Stimulated activated naive CD4-positive, alpha-beta T cell treated with Interleukin-2 at 50 U/mL for 16 hours (primary cell): ENCODE data around the gene TDRD9.
"Not testable (repeated sequence)": the region's sequence is repeated elsewhere in the genome, so short reads cannot be mapped to it uniquely, and the experiment has no call there.

Experiments used
- DNase-seq: peaks from one replicate; lab custom pipeline; 2025; lab: John Stamatoyannopoulos, UW

TDRD9 gene

DNA sequence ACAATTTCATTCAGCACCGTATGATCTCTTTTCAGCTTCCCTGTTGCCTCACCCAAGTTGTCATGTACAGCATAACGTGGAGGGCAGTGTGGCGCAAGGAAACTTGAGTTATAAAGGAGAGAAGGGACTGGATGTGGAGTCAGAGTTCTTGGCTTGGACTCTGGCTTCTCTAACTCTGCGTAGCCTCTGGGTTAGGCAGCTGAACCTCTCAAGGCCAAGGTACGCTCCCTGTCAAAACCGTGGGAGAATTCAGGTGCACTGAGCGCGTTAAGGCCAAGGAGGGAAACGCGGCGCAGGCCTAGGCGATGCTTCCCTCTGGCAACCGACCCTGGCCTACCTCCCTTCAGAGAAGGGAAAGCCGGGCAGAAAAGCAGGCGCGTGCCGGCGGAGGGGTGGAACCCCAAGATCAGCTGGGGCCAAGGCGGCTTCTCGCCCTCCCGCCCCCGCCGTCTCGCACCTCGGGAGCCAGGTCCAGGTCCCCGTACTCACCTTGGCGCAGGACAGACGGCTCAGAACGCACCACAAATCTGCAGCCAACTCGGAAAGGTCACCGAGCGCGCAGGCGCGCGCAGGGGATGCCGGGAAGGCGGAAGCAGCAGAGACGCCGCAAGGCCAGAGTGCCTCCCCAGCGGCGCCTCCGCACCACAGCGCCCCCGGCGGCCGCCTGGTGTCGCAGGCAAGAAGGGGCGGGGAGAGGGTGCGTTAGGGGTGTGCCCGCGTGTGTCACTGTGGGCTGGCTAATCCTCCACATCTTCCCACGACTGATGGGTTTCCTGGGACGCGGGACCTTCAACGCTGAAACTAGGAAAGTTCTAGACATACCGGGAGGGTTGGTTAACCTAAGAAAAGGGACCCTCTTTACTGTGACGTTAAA, 7.0 kb upstream of the TDRD9 start:
- peak; percentile 93 for DNase-seq

DNA sequence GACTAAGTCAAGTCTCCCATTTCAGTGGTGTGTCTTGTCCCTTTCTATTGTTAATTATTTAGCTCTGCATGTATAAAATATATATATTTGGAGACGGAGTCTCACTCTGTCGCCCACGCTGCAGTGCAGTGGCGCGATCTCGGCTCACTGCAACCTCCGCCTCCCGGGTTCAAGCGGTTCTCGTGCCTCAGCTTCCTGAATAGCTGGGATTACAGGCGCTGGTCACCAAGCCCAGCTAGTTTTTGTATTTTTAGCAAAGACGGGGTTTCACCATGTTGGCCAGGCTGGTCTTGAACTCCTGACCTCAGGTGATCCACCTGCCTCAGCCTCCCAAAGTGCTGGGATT, 6.4 kb upstream of the TDRD9 start:
- not testable (repeated sequence) for DNase-seq

DNA sequence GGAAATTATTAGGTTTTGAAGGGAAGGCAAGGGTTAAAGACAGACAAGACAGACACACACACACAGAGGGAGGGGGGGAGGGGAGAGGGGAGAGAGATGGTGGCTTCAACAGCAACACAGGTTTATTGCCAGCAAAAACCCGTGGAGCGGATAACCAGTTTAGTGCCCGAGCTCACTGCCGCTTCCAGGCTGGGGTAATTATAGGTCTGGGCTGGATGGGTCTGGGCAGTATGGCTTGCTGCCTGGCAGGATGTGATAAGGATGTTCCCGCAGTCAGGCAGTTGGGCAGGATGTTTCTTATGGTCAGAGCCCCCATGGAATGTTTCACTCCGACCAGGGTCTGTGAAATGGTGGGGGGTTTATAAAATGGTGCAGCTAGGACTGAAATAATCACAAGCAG, 4.4 kb upstream of the TDRD9 start:
- no peak for DNase-seq

DNA sequence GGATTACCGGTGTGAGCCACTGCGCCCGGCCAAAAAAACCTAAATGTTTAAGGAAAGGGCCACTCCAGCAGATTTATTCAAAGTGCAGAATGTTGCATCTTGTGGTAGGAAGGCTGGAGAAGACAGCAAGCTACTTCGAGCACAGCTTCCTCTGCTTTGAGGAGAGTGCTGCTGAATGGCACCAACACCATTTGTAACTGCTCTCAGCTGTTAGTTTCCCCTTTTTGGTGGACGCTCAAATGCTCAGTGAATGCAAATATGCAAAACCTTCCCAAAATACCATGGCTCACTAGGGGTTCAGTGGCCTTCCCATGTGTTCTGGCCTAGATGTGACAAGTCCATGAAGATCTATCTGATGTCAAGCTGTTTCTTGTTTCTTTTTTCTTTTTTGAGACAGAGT, 2.9 kb upstream of the TDRD9 start:
- DNase-seq, result no peak

DNA sequence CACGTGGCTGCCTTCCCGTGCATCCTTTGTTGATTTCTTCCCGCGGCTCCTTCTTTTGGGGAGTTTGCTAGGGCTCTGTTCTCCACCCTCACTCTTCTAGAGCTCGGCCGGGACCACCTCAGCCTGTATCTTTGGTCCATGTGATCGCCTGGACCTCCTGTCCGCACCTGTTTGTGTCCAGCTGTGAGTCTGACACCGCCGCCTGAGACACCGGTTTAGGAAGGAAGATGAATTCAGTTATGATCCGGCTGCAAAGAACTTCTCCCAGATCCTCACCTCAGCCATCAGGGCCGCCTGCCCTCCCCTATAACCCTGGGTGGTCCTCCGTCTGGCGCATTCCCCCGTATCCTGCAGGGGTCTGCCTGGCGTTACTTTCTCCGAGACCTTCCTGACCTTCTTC, 690 bp upstream of the TDRD9 start:
- DNase-seq, result no peak

DNA sequence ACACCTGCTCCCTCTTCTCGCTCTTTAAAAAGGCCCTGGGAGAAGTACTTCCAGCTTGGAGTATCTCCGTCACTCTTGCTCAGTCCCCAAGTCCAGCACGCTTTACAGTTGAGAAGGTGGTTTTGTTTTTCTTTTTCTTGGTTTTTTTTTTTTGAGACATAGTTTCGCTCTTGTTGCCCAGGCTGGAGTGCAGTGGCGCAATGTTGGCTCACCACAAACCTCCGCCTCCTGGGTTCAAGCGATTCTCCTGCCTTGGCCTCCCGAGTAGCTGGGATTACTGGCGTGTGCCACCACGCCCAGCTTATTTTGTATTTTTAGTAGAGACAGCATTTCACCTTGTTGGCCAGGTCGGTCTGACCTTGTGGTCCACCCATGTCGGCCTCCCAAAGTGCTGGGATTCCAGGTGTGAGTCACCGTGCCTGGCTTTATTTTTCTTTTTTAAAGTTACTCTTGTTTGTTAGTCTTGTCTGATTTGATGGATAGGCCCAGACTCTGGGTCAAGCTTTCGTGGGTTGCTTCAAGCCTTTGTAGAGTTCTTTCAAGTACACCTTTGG, 1.9 kb downstream of the TDRD9 start:
- no peak for DNase-seq

DNA sequence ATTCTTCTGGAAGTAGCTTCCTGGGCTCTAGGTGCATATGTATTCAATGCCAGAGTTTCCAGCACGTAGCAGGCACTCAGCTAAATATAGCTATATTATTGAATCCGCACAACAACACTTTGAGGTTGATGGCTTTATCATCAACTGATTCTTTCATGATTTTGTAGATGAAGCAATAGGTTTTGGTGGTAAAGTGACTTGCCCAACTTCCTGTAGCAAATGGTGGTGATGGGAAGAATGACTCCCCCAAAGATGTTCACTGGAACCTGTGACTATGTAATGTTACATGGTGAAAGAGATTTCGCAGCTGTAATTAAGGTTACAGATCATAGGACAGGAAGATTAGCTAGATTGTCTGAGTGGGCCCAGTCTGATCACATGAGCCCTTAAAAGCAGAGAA, 3.2 kb downstream of the TDRD9 start:
- no peak for DNase-seq

DNA sequence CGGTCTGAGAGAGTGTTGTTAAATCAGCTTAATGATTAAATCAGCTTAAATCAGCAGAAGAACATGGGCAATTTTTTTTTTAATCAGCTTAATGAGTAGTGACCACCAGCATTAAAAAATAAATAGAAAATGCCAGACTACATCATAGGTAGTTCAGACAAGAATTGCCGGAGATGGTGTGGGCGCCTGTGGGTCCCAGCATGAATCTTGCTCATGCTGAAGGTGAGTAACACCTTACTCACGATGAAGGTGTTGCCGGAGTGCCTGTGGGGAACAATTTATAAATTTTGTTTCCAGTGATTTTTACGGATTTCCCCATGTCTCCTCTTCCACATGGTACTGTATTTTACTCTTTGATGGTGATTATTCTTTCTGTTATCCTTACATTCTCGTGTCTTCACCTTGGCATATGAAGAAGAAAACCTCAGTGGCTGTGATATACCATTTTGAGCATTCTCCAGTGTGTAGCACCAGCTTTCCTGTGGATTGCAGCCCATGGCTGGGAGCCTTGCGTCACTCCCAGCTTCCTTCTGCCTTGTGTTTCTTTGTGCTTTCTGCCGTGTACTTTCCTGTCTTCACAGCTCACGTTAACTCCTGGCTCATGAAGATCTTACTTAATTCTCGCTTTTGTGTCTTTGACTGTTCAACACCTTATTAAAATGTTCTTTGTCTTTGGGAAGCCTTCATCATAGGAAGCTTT, 4.7 kb downstream of the TDRD9 start:
- DNase-seq, result no peak

DNA sequence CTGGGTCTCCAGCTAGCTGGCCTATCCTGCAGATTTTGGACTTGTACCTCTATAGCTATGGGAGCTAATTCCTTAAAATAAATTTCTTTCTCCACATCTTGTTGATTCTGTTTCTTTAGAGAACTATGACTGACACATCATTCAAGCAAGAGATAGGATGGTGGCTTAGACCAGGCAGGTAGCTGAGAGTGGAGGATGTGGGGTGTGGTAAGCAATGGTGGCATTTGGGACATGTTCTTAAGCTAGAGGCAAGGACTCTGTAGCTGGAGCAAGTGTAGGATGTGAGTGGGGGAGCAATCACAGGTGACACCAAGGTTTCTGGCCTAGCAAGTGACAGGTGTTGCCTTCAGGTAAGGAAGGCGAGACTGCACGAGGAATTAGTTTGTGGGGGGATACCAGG, 6.8 kb downstream of the TDRD9 start:
- no peak for DNase-seq

DNA sequence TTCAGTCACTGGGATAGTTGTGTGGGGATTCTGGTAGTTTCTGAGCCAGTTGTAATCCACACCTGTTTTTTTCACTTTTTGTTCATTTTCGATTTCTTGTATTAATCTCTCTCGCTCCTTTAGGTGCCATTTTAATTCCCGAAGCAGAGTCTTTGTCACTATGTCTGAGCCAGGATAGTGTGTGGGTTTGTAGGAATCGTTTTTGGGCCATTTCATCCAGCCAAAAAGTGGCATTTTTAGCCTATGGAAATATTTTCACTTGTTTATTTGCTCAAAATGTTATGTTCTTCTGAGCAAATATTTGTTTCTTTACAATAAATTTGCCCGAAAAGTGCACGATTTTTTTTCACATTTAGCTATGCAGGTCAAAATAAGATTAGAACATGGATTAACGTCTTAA, 13.2 kb downstream of the TDRD9 start:
- DNase-seq, result no peak

DNA sequence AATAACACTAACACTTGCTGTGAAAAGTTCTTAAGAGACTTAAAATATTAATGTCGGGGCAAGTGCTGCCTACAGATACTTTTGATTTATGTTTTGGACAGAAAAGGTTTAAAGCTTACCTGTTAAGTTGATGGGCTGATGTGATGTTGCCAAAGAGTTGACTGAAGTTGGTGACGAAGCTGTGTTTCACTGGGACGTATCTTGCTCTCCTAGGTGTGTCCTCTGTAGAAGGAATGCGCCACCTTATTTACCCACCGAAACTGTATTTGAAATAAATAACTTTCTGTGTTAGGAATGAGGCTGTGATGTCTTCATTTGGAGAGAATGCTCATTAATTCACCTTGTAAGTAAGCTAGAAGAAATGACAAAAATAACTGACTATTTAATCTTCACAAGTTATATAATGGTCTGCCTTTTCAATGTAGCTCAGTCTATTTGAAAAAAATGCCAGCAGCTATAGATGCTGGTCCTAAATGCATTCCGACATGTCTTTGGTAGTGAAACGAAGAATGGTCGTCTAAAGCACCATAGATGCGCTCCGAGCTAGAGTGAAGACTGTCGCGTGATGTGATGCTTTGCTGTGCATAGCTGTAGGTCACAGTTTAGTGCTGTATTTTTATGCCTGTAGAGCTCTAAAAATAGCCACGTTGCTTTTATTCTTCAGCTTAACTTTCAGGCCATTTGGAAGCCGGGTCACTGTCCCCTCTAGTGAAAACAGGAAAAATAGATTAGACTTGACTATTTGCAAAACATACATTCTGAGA, 13.9 kb downstream of the TDRD9 start, which contains the start of gene RD3L:
TSS of gene RD3L (minus strand) at position 557 of the 764 bp plus-strand sequence. CDS start 834 bp downstream, outside the sequence.
- no peak for DNase-seq

DNA sequence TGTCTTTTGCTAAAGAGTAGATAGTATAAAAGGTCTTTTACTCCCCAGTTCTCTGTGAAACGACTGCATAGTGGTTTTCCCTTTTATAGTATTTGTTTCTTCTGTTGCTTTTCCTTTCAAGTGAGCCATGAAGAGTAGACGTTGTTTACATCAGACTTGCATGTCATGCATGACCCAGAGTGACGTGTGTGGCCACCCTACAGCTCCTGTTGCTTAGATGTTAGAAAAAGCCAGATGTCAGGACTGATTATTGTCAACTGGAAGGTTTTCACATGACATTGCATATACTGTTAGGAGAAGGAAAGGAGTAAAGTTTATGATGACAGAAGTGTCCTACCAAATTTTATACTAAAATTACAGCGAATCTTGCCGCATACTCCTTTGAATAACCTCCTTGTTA, 15.4 kb downstream of the TDRD9 start:
- DNase-seq, result no peak

DNA sequence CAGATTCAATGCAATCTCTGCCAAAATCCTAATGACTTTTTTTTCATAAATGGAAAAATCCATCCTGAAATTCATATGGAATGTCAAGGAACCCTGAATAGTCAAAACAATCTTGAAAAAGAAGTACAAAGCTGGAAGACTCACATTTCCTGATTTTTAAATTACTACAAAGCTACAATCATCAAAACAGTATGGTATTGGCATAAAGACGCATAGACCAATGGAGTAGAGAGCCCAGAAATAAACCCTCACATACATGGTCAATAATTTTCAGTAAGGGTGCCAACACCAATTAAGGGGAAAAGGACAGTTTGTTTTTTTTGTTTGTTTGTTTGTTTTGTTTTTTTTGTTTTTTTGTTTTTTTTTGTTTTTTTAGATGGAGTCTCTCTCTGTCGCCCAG, 18.7 kb downstream of the TDRD9 start:
- no peak for DNase-seq

DNA sequence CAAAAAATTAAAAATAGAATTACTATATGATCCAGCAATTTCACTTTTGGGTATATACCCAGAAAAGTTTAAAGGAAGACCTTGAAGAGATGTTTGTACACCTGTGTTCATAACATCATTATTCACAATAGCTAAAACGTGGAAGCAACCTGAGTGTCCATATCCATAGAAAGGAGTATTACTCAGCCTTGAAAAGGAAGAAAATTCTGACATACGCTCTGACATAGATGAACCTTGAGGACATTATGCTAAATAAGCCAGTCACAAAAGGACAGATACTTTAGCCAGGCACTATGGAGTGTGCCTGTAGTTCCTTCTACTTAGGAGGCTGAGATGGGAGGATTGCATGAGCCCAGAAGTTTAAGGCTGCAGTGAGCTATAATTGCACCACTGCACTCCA, 20.2 kb downstream of the TDRD9 start:
- DNase-seq, result no peak

DNA sequence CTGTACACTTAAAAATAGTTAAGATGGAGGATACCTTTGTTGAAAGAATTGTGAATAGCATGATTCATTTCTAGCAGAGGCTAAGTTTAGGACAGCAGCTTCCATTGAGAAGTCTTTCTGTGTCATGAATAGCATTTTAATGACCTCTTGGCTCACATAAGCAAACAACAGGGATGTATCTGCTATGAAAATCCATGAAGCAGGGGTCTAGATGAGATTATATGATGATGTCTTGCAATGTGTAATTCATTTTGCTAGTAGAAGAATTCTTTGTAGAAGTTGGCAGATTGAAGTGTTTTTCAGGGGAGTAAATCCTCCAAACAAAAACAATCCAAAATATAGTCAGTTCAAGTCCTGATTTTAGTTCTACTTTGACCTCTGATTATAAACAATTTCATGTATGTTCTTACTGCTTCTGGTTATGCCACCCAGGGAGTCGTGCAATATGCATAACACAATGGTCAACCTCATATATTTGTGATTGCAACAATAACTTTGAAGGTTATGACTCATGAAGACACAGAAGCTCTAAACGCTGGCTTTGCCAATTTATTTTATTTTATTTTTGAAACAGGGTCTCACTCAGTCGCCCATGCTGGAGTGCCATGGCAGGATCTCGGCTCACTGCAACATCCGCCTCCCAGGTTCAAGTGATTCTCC, 21.0 kb downstream of the TDRD9 start:
- no peak for DNase-seq

DNA sequence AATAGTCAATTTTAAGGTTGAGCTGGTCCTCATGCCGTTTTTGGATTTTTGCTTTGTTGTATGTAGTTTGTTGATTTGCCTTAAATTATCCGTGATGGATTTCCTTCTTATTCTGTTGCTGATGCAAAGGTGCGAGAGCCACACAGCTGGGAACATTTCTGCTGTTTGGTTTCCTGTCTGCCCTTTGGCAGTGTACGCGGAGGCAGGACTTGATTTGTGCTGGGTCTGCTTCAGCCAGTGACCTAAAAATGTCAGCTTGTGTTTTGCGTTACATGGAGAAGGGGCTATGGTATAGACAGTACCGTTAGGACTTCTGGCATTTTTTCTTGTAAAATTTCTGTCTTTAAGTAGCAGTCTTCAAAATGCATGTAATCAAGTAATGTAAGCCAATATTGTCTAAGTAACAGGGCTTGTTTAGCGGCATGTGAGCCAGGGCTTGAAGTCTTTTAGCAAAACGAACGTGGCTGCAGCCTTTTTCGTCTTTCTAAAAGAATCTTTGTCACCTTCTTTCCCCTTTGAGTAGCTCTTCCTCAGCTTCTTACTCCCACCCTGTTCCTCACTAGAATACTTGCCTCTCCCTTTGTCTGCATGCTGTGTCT, 32.3 kb downstream of the TDRD9 start:
- DNase-seq, result no peak

DNA sequence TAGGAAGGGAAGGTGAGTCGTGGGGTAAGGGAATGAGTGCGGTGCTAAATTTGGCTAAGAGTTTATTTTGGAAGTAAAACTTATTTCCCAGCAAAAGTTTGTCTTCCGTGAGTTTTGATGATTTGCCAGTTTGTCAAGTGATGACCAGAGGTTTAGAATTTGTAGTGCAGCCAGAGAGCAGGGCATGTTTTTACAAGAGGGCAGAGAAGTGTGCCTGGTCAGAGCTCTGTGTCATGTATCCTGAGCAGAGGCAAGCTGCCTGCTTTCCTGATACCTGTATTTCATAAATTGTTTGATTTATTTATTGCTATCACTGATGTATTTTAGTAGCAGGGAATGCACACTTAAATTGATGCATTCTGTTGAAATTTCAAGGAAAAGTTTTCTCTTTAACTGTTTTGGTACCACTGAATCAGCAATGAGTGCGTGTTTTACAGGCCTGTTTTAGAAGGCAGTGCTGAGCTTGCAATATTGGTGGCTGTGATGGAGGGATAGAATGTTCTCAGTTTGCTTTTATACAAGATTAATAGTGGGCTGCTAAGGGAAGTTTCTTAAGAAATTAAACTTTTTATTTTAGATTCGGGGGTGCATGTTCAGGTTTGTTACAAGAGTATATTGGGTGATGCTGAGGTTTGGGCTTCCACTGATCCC, 33.8 kb downstream of the TDRD9 start:
- DNase-seq, result no peak

DNA sequence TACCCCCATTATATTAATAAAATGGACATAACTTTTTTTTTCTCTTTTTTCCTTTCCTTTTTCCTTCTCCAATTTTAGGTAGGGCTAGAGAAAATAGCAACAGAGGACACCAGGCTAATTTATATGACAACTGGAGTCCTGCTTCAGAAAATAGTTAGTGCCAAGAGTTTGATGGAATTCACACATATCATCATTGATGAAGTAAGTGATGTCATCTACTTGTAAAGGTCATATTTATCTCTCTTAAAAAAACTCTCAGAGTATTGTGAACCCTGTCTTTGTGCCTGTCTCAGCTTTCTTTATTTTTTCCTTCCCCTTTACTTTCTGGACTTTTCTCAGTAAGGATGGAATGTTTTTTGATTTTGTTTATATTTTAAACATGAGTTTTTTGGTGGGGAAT, 38.4 kb downstream of the TDRD9 start:
- DNase-seq, result no peak

DNA sequence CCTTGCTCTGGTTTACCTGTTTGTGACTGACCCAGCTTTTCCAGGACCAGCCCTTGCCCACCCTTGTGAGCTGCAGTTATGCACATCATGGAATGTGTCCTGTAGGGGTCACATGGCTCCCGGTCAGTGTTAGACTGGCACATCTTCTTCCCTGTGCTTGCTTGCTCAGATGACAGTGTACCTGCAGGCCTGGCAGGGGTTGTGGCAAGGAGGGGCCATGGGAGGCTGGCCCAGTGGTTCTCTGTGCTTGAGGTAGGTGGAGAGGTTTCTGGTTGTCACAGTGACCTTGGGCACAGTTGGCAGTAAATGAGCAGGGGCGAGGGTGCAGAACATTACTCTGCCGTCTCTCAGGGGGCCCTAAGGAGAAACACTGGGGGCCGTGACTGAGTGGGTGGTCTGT, 41.7 kb downstream of the TDRD9 start:
- DNase-seq, result no peak

DNA sequence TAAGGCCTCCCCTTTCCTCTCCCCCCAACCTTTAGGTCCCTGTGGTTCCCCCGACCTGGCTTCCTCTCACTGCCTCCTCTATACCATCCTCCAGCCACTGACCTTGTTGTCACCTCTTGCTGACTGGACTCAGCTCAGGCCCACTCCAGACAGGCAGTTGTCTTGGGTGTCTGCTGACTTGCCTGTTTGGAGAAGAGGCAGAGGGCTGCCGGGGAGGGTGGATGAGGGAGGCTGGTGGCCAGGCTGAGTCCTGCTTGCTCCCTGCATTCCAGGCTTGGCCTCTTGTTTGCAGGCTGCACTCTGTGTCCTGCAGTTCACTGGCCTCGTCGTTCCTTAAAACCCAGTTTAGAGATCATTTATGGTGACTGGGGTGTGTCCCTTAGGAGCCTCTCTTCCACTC, 45.1 kb downstream of the TDRD9 start:
- no peak for DNase-seq

DNA sequence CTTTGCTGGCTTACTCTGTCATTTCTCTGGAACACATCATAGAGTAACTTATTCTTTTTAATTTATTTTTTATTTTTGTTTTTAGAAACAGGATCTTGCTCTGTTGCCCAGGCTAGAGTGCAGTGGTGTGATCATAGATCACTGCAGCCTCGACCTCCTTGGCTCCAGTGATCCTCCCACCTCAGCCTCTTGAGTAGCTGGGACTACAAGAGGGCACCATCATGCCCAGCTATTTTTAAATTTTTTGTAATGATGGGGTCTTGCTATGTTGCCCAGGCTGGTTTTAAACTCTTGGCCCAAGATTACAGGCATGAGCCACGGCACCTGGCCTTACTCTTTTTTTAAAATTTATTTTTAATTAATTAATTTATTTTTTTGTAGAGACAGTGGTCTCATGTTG, 46.3 kb downstream of the TDRD9 start:
- no peak for DNase-seq
